ENCODE results near the gene IGFBP4. TPM values are rescaled to one million over a fixed set of nuclear protein-coding genes. Genes with fewer than 3 reads are reported as not detected.
"Not testable (repeated sequence)": the region's sequence is repeated elsewhere in the genome, so short reads cannot be mapped to it uniquely, and the experiment has no call there.

IGFBP4 gene
- 100 to 1,000 TPM; 234 to 334 (median 274) TPM for total RNA-seq

DNA sequence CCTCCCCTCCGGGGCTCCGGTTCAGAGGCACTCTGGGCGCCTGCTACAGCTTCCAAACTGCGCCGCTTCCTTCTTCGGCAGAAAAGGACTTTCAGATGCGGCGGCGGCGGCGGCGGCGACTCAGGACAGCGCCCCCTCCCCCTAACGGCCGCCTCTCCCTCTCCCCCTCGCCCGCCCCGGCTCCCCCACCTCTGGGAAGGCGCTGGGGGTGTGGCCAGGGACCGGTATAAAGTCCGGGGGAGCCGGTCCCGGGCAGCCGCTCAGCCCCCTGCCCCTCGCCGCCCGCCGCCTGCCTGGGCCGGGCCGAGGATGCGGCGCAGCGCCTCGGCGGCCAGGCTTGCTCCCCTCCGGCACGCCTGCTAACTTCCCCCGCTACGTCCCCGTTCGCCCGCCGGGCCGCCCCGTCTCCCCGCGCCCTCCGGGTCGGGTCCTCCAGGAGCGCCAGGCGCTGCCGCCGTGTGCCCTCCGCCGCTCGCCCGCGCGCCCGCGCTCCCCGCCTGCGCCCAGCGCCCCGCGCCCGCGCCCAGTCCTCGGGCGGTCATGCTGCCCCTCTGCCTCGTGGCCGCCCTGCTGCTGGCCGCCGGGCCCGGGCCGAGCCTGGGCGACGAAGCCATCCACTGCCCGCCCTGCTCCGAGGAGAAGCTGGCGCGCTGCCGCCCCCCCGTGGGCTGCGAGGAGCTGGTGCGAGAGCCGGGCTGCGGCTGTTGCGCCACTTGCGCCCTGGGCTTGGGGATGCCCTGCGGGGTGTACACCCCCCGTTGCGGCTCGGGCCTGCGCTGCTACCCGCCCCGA is at the start of gene IGFBP4:
Gene IGFBP4 (plus strand): TSS at position 255 of the 792 bp plus-strand sequence. CDS start 286 bp downstream, at position 541.
- peak; percentile 87 to 88 for DNase-seq
- WGBS, 2 donors, result 4% methylated on average over 11 of the region's 98 CpGs; no CpG with 5 or more reads in 1 of the 2 donors
- peak within 1 kb of the TSS; percentile 93 to 98 (median 94) for H3K27ac ChIP-seq
- H3K9me3 ChIP-seq, result no peaks in the 10 kb centered on the region
- no peaks in the 10 kb centered on the region for H3K27me3 ChIP-seq
- intact Hi-C loops (cut with DNase I), result loop anchor here (5.0 kb wide), 2 partner anchors 89 to 114 kb away; no protein-coding TSS in a partner anchor
- peak; percentile 52 to 90 for TF ChIP-seq POLR2A (IDR thresholded peaks at IDR 0.05)
- TF ChIP-seq, protein P1, sequence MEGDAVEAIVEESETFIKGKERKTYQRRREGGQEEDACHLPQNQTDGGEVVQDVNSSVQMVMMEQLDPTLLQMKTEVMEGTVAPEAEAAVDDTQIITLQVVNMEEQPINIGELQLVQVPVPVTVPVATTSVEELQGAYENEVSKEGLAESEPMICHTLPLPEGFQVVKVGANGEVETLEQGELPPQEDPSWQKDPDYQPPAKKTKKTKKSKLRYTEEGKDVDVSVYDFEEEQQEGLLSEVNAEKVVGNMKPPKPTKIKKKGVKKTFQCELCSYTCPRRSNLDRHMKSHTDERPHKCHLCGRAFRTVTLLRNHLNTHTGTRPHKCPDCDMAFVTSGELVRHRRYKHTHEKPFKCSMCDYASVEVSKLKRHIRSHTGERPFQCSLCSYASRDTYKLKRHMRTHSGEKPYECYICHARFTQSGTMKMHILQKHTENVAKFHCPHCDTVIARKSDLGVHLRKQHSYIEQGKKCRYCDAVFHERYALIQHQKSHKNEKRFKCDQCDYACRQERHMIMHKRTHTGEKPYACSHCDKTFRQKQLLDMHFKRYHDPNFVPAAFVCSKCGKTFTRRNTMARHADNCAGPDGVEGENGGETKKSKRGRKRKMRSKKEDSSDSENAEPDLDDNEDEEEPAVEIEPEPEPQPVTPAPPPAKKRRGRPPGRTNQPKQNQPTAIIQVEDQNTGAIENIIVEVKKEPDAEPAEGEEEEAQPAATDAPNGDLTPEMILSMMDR (IDR thresholded peaks at IDR 0.05), result peak in 3 of 6 experiments; percentile 22 to 45 (median 37)
- peaks cover 28 to 33% of the 10 kb centered on the region in 2 donors for H3K4me1 ChIP-seq
- no peaks in the 10 kb centered on the region for H3K36me3 ChIP-seq
- H3K4me3 ChIP-seq (replicated peaks in 1 of 3), result peak within 1 kb of the TSS; percentile 65 to 77 (median 76)

DNA sequence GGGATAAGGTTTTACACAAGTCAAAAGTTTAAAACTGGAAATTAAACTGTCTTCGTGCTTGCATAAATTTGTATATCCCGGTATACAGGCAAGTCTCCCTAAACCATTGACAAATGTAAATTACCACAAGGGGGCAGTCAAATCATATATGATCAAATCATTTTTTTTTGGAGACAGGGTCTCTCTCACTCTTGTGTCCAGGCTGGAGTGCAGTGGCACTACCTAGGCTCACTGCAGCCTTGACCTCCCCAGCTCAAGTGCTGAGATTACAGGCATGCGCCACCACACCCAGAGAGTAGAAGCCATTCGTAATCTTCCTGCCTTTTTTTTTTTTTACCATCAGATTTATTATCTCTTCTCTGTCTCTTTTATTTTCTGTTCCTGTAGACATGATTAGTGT is 44.1 kb upstream of the IGFBP4 start:
- intact Hi-C loops (cut with DNase I), result no loop called here
- no peaks in the 10 kb centered on the region for H3K36me3 ChIP-seq
- WGBS, 2 donors, result 61 to 67% methylated on average over 4 of the region's 4 CpGs
- no peaks in the 10 kb centered on the region for H3K4me1 ChIP-seq
- H3K4me3 ChIP-seq (replicated peaks in 1 of 3), result no peak overlapping the region
- no peak overlapping the region for H3K27ac ChIP-seq
- DNase-seq, result no peak
- H3K9me3 ChIP-seq, result no peaks in the 10 kb centered on the region
- no peaks in the 10 kb centered on the region for H3K27me3 ChIP-seq
- TF ChIP-seq, protein P1 (IDR thresholded peaks at IDR 0.05), result peak in 5 of 6 experiments; percentile 20 to 71 (median 55)
- no peak for TF ChIP-seq POLR2A (IDR thresholded peaks at IDR 0.05)

DNA sequence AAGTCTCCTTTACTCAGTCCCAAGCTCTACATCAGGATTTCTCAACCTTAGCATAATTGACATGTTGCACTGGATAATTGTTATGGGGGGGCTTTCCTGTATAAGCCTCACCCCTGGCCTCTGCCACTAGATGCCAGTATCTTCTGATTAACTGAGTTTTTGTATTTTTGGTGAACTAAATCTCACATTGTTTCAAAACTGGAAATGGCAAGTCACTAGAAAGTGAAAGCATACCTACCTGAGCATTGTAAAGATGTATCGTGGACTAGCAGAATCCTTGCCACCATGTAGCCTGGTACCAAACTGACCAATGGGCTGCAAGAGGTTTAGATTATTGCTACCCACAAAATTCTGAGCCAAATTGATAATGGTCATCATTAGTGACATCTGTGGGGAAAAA is 40.6 kb upstream of the IGFBP4 start:
- intact Hi-C loops (cut with DNase I), result no loop called here
- no peak overlapping the region for H3K27ac ChIP-seq
- no peaks in the 10 kb centered on the region for H3K36me3 ChIP-seq
- WGBS, 2 donors, result 88 to 100% methylated on average over 1 of the region's 1 CpG
- H3K9me3 ChIP-seq, result no peaks in the 10 kb centered on the region
- DNase-seq, result no peak
- no peaks in the 10 kb centered on the region for H3K27me3 ChIP-seq
- TF ChIP-seq POLR2A (IDR thresholded peaks at IDR 0.05), result no peak
- TF ChIP-seq, protein P1 (IDR thresholded peaks at IDR 0.05), result no peak
- no peaks in the 10 kb centered on the region for H3K4me1 ChIP-seq
- no peak overlapping the region for H3K4me3 ChIP-seq (replicated peaks in 1 of 3)

DNA sequence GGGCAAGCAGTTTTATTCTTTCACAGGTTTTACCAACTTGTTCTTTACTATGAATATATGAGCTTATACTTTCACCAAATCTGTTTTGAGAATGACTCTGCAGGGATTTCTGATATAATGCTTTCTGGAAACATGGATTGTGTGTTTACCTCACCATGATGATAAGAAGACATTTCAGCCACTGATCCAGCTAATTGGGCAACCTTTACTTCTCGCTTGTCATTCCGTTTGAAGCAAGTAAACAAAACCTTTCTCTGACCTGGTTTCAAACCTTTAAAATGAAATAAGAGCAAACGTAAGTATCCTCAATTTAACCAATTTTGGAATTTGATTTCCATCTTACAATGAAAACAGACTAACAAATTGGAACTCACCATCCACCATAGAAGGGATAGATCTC is 39.2 kb upstream of the IGFBP4 start:
- no peak for DNase-seq
- Histone ChIP-seq H3K27ac (no peak overlapping the region), H3K9me3 (no peaks in the 10 kb centered on the region), H3K27me3 (no peaks in the 10 kb centered on the region), H3K36me3 (no peaks in the 10 kb centered on the region), H3K4me3 (replicated peaks in 1 of 3) (no peak overlapping the region), H3K4me1 (no peaks in the 10 kb centered on the region)
- 94% methylated on average over 3 of the region's 3 CpGs for WGBS, 2 donors
- TF ChIP-seq POLR2A (IDR thresholded peaks at IDR 0.05), result no peak
- TF ChIP-seq, protein P1 (IDR thresholded peaks at IDR 0.05), result no peak
- intact Hi-C loops (cut with DNase I), result no loop called here

DNA sequence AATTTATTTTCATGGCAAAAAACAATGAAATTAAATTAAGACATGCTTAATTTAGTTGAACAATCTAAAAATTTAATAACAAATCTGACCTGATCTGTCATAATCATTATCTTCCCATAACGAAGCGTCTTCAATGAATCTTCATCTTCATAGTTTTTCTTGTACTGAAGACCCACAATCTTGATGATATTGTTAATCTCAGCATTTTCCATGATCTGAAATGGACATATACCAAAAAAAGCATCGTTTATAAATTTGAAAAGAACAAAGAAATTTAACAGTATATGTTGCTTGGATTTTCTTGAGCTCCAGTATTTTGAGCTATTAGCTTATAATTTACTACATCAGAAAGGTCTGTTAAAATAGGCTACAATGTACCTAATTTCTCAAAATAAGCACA is 35.8 kb upstream of the IGFBP4 start:
- intact Hi-C loops (cut with DNase I), result no loop called here

DNA sequence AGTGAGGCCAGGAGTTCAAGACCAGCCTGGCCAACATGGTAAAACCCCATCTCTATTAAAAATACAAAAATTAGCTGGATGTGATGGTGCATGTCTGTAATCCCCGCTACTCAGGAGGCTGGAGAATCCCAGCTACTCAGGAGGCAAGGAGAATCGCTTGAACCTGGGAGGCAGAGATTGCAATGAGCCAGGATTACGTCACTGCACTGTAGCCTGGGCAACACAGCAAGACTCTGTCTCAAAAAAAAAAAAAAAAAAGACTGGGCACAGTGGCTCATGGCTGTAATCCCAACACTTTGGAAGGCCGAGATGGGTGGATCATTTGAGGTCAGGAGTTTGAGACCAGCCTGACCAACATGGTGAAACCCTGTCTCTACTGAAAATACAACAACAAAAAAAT is 33.7 kb upstream of the IGFBP4 start:
- H3K9me3 ChIP-seq; DNase-seq; intact Hi-C loops (cut with DNase I); H3K4me3 ChIP-seq (replicated peaks in 1 of 3); H3K36me3 ChIP-seq; H3K27me3 ChIP-seq: not testable (repeated sequence)
- H3K27ac ChIP-seq, result peak overlapping the region in 1 of 3 donors; percentile 80
- H3K4me1 ChIP-seq, result peaks cover 7 to 19% of the 10 kb centered on the region in 2 donors
- 93 to 96% methylated on average over 4 of the region's 4 CpGs for WGBS, 2 donors

More for the DNA sequence above, 35.8 kb upstream of the IGFBP4 start:
- no peaks in the 10 kb centered on the region for H3K9me3 ChIP-seq
- no peak overlapping the region for H3K27ac ChIP-seq
- H3K36me3 ChIP-seq, result no peaks in the 10 kb centered on the region
- H3K4me3 ChIP-seq (replicated peaks in 1 of 3), result no peak overlapping the region
- TF ChIP-seq, protein P1 (IDR thresholded peaks at IDR 0.05), result no peak
- no peak for TF ChIP-seq POLR2A (IDR thresholded peaks at IDR 0.05)
- no peak for DNase-seq
- H3K4me1 ChIP-seq, result peaks cover 7 to 19% of the 10 kb centered on the region in 2 donors
- 93 to 96% methylated on average over 3 of the region's 3 CpGs for WGBS, 2 donors
- H3K27me3 ChIP-seq, result no peaks in the 10 kb centered on the region

Measured in thyroid gland (tissue), 4 donors.